Amygdala (tissue), 56 donors: Measurements from ENCODE around the gene TCEA3.

Experiments used
- DNase-seq, 56 donors: peaks; one replicate each; lab custom pipeline; 2025; lab: John Stamatoyannopoulos, UW

TCEA3 gene

DNA sequence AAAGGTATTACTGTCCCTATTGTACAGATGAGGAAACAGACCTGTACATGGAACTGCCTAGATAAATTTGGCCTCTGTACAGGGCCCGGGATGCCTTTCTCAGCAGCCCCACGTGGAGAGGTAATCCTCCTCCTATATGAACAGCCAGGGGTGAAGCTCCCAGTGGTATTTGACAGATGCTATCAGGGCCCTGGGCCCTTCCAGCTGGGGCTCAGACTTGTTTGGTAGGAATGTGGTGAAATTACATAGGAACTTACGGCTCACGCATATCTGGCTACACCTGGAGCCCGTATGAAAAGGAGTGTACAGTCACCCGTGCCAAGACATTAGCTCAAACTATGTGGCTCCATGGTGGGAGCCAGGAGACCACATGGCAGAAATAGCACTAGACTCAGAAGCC, 24.8 kb upstream of the TCEA3 start:
- DNase-seq: no peak

DNA sequence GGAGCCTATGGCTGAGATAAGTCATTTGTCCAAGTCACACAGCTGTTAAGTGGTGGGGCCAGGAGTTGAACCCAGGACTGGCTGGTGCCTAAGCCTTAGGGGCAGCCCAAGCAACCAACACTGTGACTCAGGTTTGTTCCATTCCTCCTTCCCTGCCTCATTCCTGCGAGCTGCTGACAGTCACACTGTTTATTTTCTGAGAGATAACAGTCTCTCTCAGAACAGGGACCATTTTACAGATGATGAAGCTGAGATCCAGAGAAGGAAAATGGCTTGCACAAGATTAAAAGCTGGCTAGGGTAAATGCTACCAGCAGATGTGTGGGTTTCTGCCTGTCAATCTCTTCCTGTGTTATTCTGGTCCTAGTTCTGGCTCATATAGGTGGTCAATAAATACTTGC, 24.3 kb upstream of the TCEA3 start:
- no peak for DNase-seq

DNA sequence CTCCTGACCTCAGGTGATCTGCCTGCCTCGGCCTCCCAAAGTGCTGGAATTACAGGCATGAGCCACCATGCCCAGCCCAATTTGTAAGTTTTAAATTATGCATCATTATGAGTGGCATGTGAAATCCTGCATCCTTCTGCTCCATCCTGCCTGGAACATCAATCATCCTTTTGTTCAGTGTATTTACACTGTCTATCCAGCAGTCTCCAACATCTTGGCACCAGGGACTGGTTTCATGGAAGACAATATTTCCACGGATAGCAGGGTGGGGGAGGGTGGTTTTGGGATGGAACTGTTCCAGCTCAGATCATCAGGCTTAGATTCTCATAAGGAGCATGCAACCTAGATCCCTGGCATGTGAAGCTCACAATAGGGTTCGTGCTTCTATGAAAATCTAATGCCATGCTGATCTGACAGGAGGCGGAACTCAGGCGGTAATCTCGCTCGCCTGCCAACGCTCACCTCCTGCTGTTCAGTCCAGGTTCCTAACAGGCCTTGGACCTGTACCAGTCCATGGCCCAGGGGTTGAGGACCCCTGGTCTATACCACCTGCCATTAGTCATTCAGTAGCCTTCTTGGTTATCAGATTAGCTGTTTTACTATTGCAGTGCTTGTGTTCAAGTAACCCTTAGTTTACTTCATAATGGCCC, 22.2 kb upstream of the TCEA3 start:
- peak in 1 of 56 donors; percentile 7 for DNase-seq

DNA sequence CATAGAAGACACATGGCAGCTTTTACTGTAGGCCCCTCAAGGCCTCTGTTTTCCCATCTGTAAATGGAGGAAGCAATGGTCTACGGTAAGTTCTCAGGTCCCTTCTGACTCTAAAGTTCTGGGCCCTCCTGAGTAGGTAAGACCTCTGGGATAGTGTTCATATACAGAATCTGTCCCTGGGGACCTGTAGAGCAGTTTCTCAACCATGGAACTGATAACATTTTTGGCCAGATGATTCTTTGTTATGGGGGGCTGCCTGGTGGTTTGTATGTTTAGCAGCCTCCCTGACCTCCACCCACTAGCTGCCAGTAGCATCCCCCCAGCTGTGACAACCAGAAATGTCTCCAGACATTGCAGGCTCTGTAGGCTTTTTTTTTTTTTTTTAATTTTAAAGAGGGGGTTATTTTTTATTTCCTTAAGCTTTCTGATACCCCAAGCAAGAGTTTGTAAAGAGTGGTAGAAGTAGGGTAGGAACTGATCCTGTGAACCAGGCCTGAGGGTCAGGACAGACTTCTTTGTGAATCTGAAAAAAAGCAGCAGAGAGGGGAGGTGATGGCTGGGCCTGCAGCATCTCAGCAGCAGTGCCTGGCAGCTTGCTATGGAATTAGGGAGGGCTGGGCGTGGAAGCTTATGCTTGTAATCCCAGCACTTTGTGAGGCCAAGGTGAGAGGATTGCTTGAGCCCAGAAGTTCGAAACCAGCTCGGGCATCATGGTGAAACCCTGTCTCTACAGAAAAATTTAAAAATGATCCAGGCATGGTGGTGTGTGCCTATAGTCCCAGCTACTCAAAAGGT, 20.2 kb upstream of the TCEA3 start:
- DNase-seq: no peak

DNA sequence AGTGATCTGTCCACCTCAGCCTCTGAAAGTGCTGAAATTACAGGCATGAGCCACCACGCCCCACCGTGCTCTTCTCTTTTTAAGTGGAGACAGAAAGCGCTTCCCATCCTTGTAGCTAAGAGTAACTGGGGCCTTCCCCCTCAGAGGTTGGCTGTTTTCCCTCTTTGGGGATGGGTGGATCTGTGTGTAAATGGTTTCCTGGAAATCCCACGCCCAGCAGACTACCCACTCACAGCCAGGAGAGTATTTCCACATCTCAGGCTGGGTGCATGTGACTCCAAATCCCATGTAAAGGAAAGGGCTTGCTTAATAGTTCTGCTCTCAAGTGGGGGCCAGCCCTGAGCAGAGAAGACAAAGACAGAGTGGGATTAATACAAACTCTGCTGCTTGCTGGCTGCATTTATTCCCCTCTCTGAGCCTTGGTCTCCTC, 19.6 kb upstream of the TCEA3 start:
- no peak for DNase-seq

DNA sequence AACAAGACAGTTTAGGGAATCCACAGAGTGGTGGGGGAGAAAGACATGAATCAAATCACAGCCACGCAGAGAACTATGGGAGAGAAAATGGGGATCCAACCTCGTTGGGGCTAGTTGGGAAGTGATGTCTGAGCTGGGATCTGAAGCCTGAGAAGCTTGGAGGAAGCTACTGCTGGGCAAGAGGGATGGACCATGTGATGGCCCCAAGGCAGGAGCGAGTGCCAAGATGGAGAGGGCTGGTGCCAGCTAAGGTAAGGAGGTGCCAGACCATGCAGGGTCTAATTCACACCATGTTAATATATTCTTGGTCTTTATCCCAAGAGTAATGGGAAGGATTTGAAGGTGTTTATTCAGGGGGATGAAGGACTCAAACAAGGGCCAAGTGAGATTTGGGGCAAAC, 18.2 kb upstream of the TCEA3 start:
- no peak for DNase-seq

DNA sequence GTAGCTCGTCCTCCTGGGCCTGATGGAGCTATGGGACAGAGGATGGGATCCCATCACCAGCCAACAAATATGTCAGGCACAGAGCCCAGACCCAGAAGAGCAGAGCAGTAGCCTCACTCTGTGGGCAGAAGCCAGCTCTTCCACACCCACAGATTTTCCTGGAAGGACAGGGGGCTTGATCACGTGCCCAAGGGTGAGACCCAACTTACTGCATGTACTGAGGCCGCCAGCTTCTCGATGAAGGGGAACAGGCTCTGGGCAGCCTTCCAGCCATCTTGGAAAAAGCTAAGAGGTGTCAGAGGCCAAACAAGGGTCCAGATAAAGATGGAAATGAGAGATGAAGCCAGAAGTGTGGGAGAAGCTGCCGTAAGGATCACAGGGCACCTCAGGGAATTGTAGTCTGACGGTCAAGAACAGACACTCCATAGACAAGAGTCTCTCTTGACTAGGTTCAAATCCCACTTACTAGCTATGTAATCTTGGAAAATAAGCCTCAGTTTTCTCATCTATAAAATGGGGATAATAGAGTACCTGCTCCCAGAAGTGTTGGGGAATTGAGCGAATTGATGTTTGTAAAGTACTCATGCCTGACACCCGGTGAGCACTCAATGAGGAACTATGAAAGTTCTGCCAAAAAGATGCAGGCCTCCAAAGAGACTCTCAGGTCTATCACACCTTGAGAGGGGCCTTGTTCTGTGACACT, 17.0 kb upstream of the TCEA3 start:
- no peak for DNase-seq

DNA sequence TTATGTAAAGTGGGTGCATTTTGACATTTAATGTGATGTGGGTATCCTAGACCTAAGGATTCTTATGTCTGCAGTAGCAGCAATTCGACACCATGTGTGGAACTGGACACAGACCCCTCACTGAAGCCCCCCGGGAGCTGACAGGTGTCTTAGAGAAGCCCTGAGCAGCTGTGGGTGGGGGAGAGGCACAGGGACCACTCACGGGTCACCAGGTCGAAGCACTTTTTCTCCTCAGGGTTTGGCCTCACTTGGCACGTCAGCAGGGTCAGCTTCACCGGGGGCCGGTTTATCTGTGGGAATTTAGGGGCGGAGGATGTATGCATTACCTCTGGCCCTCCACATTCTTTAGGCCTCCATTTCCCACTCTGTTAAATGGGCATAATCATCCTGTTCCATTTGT, 14.0 kb upstream of the TCEA3 start:
- no peak for DNase-seq

DNA sequence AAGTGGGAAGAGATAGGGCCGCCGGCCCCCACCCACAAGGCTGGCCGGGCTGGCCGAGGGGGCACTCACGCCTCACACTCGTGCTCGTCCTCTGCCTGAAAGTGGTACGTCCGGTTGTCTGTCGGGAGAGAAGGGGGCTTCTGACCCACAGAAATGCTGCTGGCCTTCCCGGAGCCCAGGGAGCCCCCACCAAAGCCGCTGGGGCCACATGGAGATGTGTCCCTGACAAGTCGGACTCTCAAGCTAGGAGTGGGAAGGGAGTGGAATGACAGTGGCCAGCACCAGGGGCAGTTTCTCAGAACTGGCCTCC, 12.8 kb upstream of the TCEA3 start:
- DNase-seq: no peak

DNA sequence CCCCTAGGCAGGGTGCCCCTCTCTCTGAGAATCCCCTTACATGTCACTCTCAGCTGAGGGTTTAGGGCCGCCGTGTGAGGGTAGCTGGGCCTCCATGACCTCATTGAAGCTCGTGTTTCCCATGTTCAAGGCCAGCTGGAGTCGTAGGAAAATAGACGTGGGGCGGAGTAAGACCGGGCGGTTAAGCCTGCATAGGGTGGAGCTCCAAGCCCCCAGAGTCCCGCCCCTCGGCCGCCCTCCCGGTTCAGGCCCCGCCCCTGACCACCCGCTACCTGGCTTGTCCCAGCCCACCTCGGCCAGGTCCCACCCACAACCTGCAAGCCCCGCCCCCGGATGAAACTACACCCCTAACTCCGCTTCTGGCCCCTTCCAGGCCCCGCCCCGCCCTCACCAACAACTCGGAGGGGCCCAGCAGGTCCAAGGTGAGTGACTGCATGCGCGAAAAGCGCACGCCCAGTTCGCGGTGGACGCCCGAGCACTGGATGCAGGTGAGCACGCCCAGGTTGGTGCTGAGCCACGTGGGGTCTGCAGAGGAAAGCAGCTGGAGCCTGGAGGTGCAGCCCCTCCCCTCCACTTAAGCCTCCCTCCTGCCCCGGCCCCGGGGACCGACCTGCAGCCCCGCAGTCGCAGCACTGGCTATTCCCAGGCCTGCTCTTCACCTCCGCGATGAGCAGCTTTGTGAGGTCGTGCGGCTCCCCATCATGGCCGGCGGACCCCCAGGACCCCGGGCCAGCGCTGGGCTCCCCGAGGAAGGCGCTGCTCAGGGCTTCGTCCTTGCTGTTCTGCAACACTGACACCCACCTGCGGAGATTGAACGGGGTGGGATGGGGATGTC, 12.2 kb upstream of the TCEA3 start:
- no peak for DNase-seq

DNA sequence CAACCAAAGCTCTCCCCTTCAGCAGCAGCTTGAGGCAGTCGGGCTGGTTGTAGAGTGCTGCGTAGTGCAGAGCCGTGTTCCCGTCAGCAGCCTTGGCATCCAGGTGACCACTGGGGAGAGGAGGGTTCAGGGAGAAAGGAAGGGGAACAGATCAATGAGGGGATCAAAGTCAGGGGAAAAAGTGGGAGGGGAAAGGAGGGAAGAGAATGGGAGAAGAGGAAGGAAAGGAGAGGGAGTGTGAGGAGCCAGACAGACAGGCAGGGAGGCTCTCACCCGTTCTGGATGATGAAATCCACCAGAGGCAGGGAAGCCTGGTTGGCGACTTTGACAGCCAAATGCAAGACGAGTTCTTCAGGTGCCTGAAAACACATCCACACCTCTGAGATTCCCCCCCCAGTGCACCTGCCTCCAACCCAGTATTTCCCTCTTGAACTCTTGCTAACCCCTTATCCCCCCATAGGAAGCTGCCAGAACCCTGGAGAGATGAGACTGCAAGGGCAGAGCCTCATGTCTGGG, 9.8 kb upstream of the TCEA3 start:
- DNase-seq: no peak

DNA sequence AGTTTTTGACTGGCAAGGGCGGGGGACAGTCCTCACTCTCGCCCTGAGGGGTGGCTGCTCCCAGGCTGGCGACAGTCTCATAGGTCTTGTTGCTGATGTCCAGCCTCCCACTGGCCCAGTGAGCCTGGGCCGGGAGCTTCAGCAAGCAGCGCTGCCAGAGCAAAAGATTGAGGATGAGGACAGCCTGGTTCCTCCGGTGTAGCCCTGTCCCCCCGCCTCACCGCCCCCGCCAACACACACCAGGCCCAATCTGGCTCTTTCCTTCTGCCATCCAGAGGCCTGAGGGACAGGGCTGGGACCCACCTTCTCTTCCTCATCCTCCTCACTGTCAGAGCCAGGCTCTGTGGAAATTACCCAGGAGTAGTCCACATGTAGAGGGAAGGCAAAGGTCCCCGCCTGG, 8.6 kb upstream of the TCEA3 start:
- DNase-seq: no peak

DNA sequence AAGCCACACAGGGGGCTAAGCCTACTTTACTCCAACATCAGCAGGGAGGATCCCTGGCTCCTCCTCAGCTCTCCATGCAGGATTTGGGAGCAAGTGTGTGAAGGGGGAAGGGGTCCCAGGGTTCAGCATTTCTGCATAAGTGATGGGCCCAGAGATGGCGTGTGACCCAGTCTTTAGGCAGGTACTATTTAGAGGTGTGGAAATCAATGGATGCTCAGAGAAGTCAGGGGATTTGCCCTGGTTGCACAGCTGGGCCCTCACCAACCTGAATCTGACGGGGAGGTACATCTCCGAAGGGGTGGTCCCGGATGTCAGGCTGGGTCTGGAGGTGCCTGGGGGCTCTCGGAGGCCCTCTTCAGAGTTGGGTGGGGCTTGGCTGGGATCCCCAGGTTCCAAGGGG, 6.9 kb upstream of the TCEA3 start:
- no peak for DNase-seq

DNA sequence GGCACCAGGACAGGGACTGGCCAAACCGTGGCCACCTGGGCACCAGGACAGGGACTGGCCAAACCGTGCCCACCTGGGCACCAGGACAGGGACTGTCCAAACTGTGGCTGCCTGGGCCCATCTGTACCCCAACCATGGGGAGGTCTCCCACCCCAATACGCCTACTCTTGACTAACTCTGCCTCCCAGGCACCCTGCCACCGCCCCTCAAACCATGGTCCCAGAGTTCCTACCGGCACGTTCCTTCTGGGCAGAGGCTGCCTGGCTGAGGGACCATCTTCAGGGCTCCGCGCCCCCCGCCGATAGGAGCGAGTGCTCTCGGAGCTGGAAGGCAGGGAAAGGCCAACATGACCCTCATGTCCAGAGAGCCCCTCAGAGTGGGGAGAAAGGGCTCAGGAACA, 6.3 kb upstream of the TCEA3 start:
- DNase-seq: no peak

DNA sequence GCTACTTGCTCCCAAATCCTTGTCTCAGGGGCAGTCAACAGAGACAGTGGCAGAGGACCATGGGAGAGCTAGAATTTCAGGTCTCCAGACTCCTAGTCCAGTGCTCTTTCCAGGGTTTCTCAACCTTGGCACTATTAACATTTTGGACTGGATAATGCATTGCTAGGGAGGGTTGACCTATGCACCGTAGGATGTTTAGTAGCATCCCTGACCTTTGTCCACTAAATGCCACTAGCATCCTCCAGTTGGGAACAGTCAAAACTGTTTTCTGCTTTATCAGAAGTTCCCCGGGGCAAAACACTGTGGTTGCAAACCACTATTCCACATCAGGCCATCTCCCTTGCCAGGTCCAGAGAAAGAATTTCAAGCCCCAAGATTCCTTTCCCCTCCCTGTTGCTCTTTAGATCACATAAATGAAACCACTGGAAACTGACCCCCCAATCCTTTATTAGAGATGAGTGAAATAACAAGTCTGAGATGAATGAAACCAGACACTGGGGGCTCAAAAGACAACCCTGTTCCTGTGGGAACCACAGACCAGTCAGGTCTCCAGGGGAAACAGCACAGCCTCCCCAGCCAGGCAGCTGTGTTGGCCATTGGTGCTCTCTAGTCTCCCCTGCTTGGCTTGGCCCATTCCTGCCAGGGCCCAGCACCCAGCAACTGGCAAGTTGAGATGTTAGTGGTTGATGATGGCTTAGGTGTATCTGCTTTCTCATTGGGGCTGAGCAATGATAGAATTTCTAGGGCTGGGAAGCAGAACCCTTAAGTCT, 3.8 kb upstream of the TCEA3 start:
- no peak for DNase-seq

DNA sequence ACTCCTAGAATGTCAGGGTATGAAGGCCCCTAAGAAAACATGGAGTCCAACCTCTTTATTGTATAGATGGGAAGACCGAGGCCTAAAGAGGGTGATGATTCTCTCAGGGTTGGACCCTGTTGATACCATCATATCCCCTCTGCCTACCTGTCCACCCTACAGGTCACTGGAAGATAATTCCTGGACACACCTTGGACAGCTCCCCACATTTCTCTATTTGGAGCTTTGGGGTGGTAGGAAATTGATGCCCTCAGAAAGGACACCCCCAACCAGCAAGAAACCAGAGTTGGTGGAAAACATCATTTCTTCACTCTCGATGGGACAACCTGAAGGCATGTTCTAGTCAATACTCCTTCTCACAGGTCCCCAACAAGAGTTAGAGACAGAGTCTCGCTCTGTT, 3.0 kb upstream of the TCEA3 start:
- DNase-seq: no peak

DNA sequence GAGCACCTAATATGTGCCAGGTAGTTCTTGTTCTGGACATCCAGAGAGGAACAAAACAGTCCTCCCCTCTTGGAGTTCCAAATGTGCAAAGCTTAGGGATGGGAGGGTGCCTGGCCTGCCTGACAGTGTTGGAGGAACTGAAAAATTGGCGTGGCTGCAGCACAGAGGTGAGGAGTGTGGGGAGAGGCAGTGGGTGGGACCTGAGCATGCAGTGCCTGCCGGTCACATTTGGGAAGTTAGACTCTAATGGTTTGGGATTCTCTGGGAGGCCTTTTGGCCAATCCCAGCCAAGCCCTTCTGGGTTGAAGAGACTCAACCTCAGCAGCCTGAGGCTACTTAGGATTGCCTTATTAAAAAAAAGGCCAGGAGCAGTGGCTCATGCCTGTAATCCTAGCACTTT, 2.3 kb upstream of the TCEA3 start:
- DNase-seq: no peak

DNA sequence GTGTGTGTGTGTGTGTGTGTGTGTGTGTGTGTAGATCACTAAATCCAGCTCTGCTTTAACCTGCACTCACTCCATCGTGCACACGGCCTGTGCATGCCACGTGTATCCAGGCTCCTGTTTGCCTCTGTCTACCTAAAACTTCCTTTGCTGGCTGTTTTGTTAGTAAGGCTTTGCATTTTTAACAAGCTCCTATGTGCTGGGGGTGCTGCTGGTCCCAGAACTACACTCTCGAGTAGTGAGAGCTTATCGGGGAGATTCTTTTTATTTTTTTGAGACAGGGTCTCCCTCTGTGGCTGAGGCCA, 596 bp upstream of the TCEA3 start:
- no peak for DNase-seq

DNA sequence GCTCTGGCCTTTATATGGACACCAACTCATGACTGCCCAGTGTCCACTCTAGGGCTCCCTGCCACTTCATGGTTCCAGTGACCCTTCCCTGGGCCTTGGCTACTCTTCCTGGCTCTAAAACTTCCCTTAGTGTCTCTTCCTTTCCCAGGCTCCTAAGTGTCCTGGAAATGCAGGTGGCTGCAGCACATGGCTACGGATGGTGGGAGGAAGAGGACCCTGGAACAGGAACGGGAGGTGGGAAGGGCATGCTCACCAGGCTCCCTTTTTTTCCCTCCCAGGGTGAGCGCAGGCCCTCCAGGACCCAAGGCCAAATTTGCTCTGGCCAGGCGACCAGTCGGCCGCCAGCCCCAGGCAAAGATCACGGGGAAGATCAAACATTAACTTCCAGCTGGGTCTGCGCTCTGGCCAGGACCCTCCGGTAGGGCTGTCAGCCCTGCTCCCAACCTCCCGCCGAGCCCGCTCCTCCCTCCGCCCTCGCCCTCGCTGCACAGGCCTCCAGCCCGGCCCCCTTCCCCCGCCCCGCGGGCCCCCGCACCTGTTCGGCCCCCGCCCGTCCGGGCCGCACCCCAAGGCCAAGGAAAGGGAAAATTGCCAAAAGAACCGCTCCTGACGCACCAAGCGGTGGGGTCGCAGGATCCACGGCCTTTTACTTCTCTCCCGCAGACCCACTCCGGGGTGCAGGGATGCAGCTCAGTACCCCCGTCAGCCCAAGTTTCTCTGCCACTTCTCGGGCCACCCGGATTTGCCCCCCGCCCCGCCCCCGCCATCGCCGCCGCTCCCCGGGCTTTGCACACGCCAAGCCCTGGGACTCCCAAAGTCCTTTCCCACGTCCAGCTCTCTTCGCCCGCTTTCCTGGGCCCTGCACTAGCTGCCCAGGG, 894 bp downstream of the TCEA3 start:
- peak in 1 of 56 donors; percentile 24 for DNase-seq
